Endothelial cell of umbilical vein (primary cell): ENCODE results near the gene NFIA.

Source experiments
- EZH2 ChIP-seq: IDR thresholded peaks from 2 replicates; pipeline ENCODE4 v1.6.1; 2012; ENCODE audit warnings: borderline replicate concordance, low read depth, mild to moderate bottlenecking, moderate library complexity, low read length, inconsistent platforms; ENCODE audit not compliant: severe bottlenecking
- FOS ChIP-seq: IDR thresholded peaks from 2 replicates; pipeline ENCODE4 v1.6.1; 2011; ENCODE audit warnings: mild to moderate bottlenecking, low read length, moderate library complexity, borderline replicate concordance; ENCODE audit not compliant: insufficient read depth
- JUN ChIP-seq: IDR thresholded peaks from 2 replicates; pipeline ENCODE4 v1.6.1; 2011; ENCODE audit warnings: borderline replicate concordance, low read depth; ENCODE audit not compliant: insufficient read length, insufficient read depth
- POLR2A ChIP-seq: IDR thresholded peaks from 2 replicates; pipeline ENCODE4 v1.6.1; 2012; ENCODE audit warnings: low read depth, mild to moderate bottlenecking, control low read depth, low read length
- POLR2AphosphoS5 ChIP-seq: IDR thresholded peaks from 2 replicates; pipeline ENCODE4 v1.6.1; 2012; ENCODE audit warnings: low read depth, mild to moderate bottlenecking, control low read depth, low read length, moderate library complexity; ENCODE audit not compliant: insufficient read depth
- TF ChIP-seq, protein P1 (sequence below), 2 donors: IDR thresholded peaks; 1 replicate in 1 of 2; 2 replicates in 1 of 2; pipeline ENCODE4 v1.5.1; 2011; ENCODE audit warnings: low read length in 2 of 2, mild to moderate bottlenecking in 2 of 2, moderate library complexity in 2 of 2, control low read depth in 1 of 2, inconsistent platforms in 1 of 2, low read depth in 1 of 2; ENCODE audit not compliant: insufficient read depth in 1 of 2; ENCODE audit errors: extremely low read depth in 1 of 2

DNA sequence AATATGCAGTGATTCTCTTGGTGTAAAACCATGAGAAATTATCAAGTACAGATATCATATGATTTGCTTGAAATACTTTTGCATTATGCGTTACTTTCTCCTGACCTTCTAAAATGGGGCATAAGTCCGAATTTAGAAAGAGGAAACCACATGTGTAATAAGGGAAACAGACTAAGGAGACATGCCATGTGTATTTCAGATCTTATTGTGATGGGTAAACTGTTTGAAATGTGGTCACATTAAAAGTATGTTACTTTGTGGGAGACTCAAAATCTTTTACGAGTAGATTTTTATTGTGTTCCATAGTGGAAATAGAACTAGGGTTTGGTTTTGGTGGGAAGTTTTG is 173.0 kb downstream of the NFIA start:
- no peak for TF ChIP-seq POLR2A
- TF ChIP-seq EZH2 = no peak
- TF ChIP-seq, protein P1, sequence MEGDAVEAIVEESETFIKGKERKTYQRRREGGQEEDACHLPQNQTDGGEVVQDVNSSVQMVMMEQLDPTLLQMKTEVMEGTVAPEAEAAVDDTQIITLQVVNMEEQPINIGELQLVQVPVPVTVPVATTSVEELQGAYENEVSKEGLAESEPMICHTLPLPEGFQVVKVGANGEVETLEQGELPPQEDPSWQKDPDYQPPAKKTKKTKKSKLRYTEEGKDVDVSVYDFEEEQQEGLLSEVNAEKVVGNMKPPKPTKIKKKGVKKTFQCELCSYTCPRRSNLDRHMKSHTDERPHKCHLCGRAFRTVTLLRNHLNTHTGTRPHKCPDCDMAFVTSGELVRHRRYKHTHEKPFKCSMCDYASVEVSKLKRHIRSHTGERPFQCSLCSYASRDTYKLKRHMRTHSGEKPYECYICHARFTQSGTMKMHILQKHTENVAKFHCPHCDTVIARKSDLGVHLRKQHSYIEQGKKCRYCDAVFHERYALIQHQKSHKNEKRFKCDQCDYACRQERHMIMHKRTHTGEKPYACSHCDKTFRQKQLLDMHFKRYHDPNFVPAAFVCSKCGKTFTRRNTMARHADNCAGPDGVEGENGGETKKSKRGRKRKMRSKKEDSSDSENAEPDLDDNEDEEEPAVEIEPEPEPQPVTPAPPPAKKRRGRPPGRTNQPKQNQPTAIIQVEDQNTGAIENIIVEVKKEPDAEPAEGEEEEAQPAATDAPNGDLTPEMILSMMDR (IDR thresholded peaks at IDR 0.05; ENCODE audit: extremely low read depth in 1 of 2, insufficient read depth in 1 of 2, low read depth in 1 of 2, low read length in 2 of 2) = no peak
- TF ChIP-seq JUN = no peak
- no peak for TF ChIP-seq POLR2AphosphoS5
- no peak for TF ChIP-seq FOS
